Endodermal cell (in vitro differentiated cells): ENCODE data around the gene CD300E. TPM values are rescaled to one million over a fixed set of nuclear protein-coding genes. Genes with fewer than 3 reads are reported as not detected.

Experiments used
- DNase-seq: peaks from one replicate; pipeline ENCODE4 v3.0.0-alpha.2; 2017
- H3K27ac ChIP-seq: 2 replicates; pipeline ENCODE4 v1.5.1; 2013; ENCODE audit warnings: mild to moderate bottlenecking, low read depth, low read length, moderate library complexity
- H3K27me3 ChIP-seq: 2 replicates; pipeline ENCODE4 v1.6.1; 2013; ENCODE audit warnings: mild to moderate bottlenecking, low read length, moderate library complexity; ENCODE audit not compliant: insufficient read depth, control insufficient read depth, poor library complexity, severe bottlenecking
- H3K36me3 ChIP-seq: 2 replicates; pipeline ENCODE4 v1.7.0; 2013; ENCODE audit warnings: mild to moderate bottlenecking, low read length, moderate library complexity; ENCODE audit not compliant: control insufficient read depth, insufficient read depth
- H3K4me1 ChIP-seq: one replicate; pipeline ENCODE4 v1.7.0; 2013; ENCODE audit warnings: low read length; ENCODE audit not compliant: control insufficient read depth, insufficient read depth
- H3K4me3 ChIP-seq: 2 replicates; pipeline ENCODE4 v1.5.1; 2013; ENCODE audit warnings: mild to moderate bottlenecking, low read length, moderate library complexity
- H3K9ac ChIP-seq: 2 replicates; pipeline ENCODE4 v1.6.1; 2013; ENCODE audit warnings: mild to moderate bottlenecking, low read length, moderate library complexity; ENCODE audit not compliant: poor library complexity, severe bottlenecking; ENCODE audit errors: extremely low read depth
- H3K9me3 ChIP-seq: 2 replicates; pipeline ENCODE4 v1.6.1; 2013; ENCODE audit warnings: mild to moderate bottlenecking, low read length, moderate library complexity; ENCODE audit not compliant: control insufficient read depth
- H3K27ac Mint-ChIP-seq: 2 replicates; pipeline ENCODE4 v1.8.0; 2020; ENCODE audit warnings: mixed read lengths
- H3K27me3 Mint-ChIP-seq: 2 replicates; pipeline ENCODE4 v1.8.0; 2021; ENCODE audit warnings: mild to moderate bottlenecking, mixed read lengths; ENCODE audit not compliant: insufficient read depth
- H3K36me3 Mint-ChIP-seq: 2 replicates; pipeline ENCODE4 v1.8.0; 2020; ENCODE audit warnings: low read depth, mixed read lengths
- H3K4me1 Mint-ChIP-seq: 2 replicates; pipeline ENCODE4 v1.8.0; 2020; ENCODE audit warnings: mixed read lengths
- H3K4me3 Mint-ChIP-seq: 2 replicates; pipeline ENCODE4 v1.8.0; 2020; ENCODE audit warnings: mild to moderate bottlenecking, moderate library complexity, mixed read lengths
- H3K9me3 Mint-ChIP-seq: 2 replicates; pipeline ENCODE4 v1.8.0; 2020; ENCODE audit warnings: mild to moderate bottlenecking, mixed read lengths
- WGBS, 2 experiments: methylation state at CpG; one replicate each; pipeline versions ENCODE4 v1.1.5 to v1.1.7; 2013; ENCODE audit warnings: missing lambda C conversion rate in 2 of 2, mixed read lengths in 1 of 2; ENCODE audit not compliant: insufficient coverage in 1 of 2, insufficient read length in 1 of 2; 5-methylcytosine and 5-hydroxymethylcytosine counted together
- total RNA-seq, 2 donors: library from RNA; stranded (reverse); fragmentation: NEBNext Ultra II Directional in 1 of 2; extraction: Animal tissue kit (Norgen Biotek cat#: 25700) in 1 of 2; gene quantifications; 2 replicates in 1 of 2; 3 replicates in 1 of 2; pipeline ENCODE4 v1.2.1, GENCODE V29; 2021
- TF ChIP-seq, protein P1 (sequence below): fragments of 200-600 bp; sonication (generic); conservative IDR thresholded peaks from 2 replicates; pipeline ENCODE4 v1.5.0; 2021; ENCODE audit warnings: antibody characterized with exemption, mild to moderate bottlenecking

The CD300E gene
- total RNA-seq, 2 donors from 2014 or later, result 0.75 to 1.5 TPM

DNA sequence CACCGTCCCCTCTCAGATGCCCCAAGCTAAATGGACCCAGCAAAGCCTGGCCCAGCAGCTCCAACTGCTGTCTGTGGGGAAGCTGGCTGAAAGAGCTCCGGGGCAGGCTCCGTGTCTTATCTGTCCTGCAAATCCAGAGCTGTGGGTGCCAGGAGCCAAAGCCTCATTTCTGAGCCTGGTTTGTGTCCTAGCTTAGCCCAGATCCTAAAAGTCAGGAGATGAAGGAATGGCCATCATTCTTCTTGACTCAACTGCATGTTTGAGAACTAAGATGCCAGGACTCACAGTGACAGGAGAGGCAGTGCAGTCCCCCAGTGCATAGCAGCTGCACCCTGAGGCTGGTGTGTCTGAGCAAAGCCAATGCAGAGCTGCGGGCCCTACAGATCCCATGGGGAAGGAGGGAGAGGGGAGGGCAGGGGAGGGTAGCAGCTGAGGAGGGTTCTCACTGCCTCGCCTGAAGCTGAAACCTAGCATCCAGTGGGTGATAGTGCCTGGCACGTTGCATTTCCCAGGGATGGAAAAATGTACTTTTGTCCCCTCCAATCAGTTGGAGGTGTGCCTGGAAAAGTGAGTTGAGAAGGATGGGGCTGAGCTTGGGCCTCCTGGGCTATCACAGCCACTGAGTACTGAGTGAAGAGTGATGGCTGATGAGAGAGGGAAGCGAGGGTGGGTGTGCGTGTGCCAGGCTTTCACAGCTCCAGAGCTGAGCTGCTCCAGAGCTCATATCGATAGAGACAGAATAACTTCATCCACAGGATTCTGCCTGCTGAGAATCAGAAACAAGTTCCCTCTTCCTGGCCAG is 24.5 kb upstream of the CD300E start:
- peaks cover 5% of the 10 kb centered on the region for H3K9me3 ChIP-seq
- H3K36me3 ChIP-seq, result no peaks in the 10 kb centered on the region
- H3K4me1 ChIP-seq, result peaks cover 10% of the 10 kb centered on the region
- H3K36me3 Mint-ChIP-seq, result no peaks in the 10 kb centered on the region
- TF ChIP-seq, protein P1, sequence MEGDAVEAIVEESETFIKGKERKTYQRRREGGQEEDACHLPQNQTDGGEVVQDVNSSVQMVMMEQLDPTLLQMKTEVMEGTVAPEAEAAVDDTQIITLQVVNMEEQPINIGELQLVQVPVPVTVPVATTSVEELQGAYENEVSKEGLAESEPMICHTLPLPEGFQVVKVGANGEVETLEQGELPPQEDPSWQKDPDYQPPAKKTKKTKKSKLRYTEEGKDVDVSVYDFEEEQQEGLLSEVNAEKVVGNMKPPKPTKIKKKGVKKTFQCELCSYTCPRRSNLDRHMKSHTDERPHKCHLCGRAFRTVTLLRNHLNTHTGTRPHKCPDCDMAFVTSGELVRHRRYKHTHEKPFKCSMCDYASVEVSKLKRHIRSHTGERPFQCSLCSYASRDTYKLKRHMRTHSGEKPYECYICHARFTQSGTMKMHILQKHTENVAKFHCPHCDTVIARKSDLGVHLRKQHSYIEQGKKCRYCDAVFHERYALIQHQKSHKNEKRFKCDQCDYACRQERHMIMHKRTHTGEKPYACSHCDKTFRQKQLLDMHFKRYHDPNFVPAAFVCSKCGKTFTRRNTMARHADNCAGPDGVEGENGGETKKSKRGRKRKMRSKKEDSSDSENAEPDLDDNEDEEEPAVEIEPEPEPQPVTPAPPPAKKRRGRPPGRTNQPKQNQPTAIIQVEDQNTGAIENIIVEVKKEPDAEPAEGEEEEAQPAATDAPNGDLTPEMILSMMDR, result no peak
- H3K4me3 ChIP-seq, result no peak overlapping the region
- peaks cover 33% of the 10 kb centered on the region for H3K4me1 Mint-ChIP-seq
- 82 to 91% methylated on average over 8 to 9 of the region's 9 CpGs for WGBS, 2 experiments
- no peak overlapping the region for H3K27ac Mint-ChIP-seq
- DNase-seq, result no peak
- no peak overlapping the region for H3K27ac ChIP-seq
- H3K27me3 Mint-ChIP-seq, result peaks cover 6% of the 10 kb centered on the region
- no peaks in the 10 kb centered on the region for H3K9me3 Mint-ChIP-seq
- no peak overlapping the region for H3K9ac ChIP-seq
- no peak overlapping the region for H3K4me3 Mint-ChIP-seq
- H3K27me3 ChIP-seq, result peaks cover 8% of the 10 kb centered on the region

DNA sequence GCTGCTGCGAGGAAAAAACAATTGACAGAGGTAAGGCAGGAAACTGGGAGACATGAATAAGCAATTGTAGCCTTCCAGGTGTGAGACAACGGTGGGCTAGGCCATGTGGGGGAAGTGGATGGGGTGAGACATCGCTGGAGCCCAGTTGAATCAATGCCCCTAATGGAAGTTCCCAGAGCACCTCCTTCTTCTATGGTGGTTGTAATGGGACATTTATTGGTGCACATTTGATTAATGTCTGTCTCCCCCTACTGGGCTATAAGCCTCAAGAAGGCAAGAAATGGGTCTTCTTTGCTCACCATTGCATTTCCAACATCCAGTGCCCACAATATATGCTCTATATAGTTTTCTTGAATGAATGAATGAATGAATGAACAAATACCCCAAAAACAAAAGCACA is 22.7 kb upstream of the CD300E start:
- H3K4me3 Mint-ChIP-seq, result no peak overlapping the region
- no peaks in the 10 kb centered on the region for H3K27me3 Mint-ChIP-seq
- TF ChIP-seq, protein P1, result peak; percentile 69
- no peaks in the 10 kb centered on the region for H3K27me3 ChIP-seq
- peaks cover 51% of the 10 kb centered on the region for H3K4me1 Mint-ChIP-seq
- peaks cover 10% of the 10 kb centered on the region for H3K4me1 ChIP-seq
- H3K27ac ChIP-seq, result no peak overlapping the region
- peaks cover 5% of the 10 kb centered on the region for H3K9me3 ChIP-seq
- peak overlapping the region; percentile 27 for H3K4me3 ChIP-seq
- no peaks in the 10 kb centered on the region for H3K36me3 Mint-ChIP-seq
- no peaks in the 10 kb centered on the region for H3K36me3 ChIP-seq
- no peak overlapping the region for H3K9ac ChIP-seq
- 69 to 75% methylated on average over 2 to 3 of the region's 3 CpGs for WGBS, 2 experiments
- peak overlapping the region; percentile 28 for H3K27ac Mint-ChIP-seq
- peak; percentile 70 for DNase-seq
- H3K9me3 Mint-ChIP-seq, result no peaks in the 10 kb centered on the region

DNA sequence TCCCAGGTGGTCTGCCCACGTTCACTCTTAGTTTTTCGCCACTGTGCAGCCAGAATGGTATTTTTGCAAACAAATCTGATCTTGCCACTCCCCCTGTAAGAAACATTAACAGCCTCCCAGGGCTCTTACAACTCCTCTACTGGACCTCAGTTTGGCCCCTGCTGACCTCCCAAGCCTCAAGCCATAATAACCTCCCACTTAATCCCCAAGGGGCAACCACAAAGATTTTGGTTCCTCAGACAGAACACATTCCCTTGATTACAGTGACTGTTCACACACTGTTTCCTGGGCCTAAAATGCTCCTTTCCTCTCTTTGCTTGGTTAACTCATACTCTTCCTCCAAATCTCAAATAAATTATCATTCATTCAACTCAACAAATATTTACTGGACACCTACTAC is 21.5 kb upstream of the CD300E start:
- Histone ChIP-seq H3K9ac (no peak overlapping the region), H3K4me1 (peaks cover 5% of the 10 kb centered on the region), H3K27me3 (no peaks in the 10 kb centered on the region), H3K27ac (no peak overlapping the region), H3K4me3 (peak overlapping the region; percentile 16), H3K36me3 (no peaks in the 10 kb centered on the region), H3K9me3 (peaks cover 5% of the 10 kb centered on the region)
- H3K4me3 Mint-ChIP-seq, result no peak overlapping the region
- TF ChIP-seq, protein P1, result no peak
- peaks cover 54% of the 10 kb centered on the region for H3K4me1 Mint-ChIP-seq
- no peaks in the 10 kb centered on the region for H3K9me3 Mint-ChIP-seq
- H3K27ac Mint-ChIP-seq, result peak overlapping the region; percentile 6
- DNase-seq, result no peak
- no peaks in the 10 kb centered on the region for H3K27me3 Mint-ChIP-seq
- H3K36me3 Mint-ChIP-seq, result no peaks in the 10 kb centered on the region
- WGBS, 2 experiments, result 79 to 80% methylated on average over 2 of the region's 2 CpGs
